ENCODE measurements around the gene ITGB2.

GRCh38 chr21:44921928-44922327 is 1.2 kb upstream of the ITGB2 start:
- TF ChIP-seq CTCF (IDR thresholded peaks at IDR 0.05; ENCODE audit: low read depth, low read length) (no peak), EZH2phosphoT487 (IDR thresholded peaks at IDR 0.05; ENCODE audit: low read depth) (no peak)

Measured in OCI-LY3 (cell line).